ENCODE results near the gene TP53RK. TPM values are rescaled to one million over a fixed set of nuclear protein-coding genes. Genes with fewer than 3 reads are reported as not detected.

The TP53RK gene
- total RNA-seq, 2 donors from 2014 or later = 11.3 to 12.1 TPM

- H3K27ac ChIP-seq = no peak overlapping the region
- H3K4me1 ChIP-seq = no peaks in the 10 kb centered on the region
- H3K27me3 ChIP-seq = no peaks in the 10 kb centered on the region
- no peaks in the 10 kb centered on the region for H3K36me3 ChIP-seq
- TF ChIP-seq CTCF (IDR thresholded peaks at IDR 0.05) = no peak
- peaks cover 0 to 12% of the 10 kb centered on the region in 2 donors for H3K9me3 ChIP-seq
- DNase-seq (ENCODE audit: low spot score) = no peak
- H3K4me3 ChIP-seq = no peak overlapping the region
Measured at GRCh38 chr20:46717818-46718541, 28.7 kb upstream of the TP53RK start.

- Histone ChIP-seq H3K27me3 (no peaks in the 10 kb centered on the region), H3K36me3 (no peaks in the 10 kb centered on the region), H3K4me3 (no peak overlapping the region), H3K27ac (no peak overlapping the region), H3K9me3 (no peaks in the 10 kb centered on the region), H3K4me1 (peaks cover 0 to 5% of the 10 kb centered on the region in 2 donors)
- no peak for DNase-seq (ENCODE audit: low spot score)
- no peak for TF ChIP-seq CTCF (IDR thresholded peaks at IDR 0.05)
Measured at GRCh38 chr20:46715292-46715756, 26.1 kb upstream of the TP53RK start.

- no peaks in the 10 kb centered on the region for H3K27me3 ChIP-seq
- H3K4me1 ChIP-seq = peaks cover 0 to 14% of the 10 kb centered on the region in 2 donors
- no peak for DNase-seq (ENCODE audit: low spot score)
- no peak overlapping the region for H3K4me3 ChIP-seq
- H3K27ac ChIP-seq = no peak overlapping the region
- H3K36me3 ChIP-seq = no peaks in the 10 kb centered on the region
- H3K9me3 ChIP-seq = no peaks in the 10 kb centered on the region
- no peak for TF ChIP-seq CTCF (IDR thresholded peaks at IDR 0.05)
Measured at GRCh38 chr20:46713957-46714834, 25.0 kb upstream of the TP53RK start.

- H3K27ac ChIP-seq = no peak overlapping the region
- no peaks in the 10 kb centered on the region for H3K36me3 ChIP-seq
- H3K9me3 ChIP-seq = no peaks in the 10 kb centered on the region
- TF ChIP-seq CTCF (IDR thresholded peaks at IDR 0.05) = no peak
- H3K27me3 ChIP-seq = no peaks in the 10 kb centered on the region
- no peak overlapping the region for H3K4me3 ChIP-seq
- DNase-seq (ENCODE audit: low spot score) = no peak
- peaks cover 0 to 16% of the 10 kb centered on the region in 2 donors for H3K4me1 ChIP-seq
Measured at GRCh38 chr20:46712056-46712636, 22.9 kb upstream of the TP53RK start.

GRCh38 chr20:46710153-46710913 is 21.1 kb upstream of the TP53RK start:
- Histone ChIP-seq H3K27me3 (no peaks in the 10 kb centered on the region), H3K9me3 (peaks cover 0 to 4% of the 10 kb centered on the region in 2 donors), H3K36me3 (no peaks in the 10 kb centered on the region), H3K27ac (peak overlapping the region; percentile 68 to 72), H3K4me3 (peak overlapping the region; percentile 76), H3K4me1 (peaks cover 0 to 16% of the 10 kb centered on the region in 2 donors)
- TF ChIP-seq CTCF (IDR thresholded peaks at IDR 0.05) = no peak
- no peak for DNase-seq (ENCODE audit: low spot score)
